Heart left ventricle (tissue), 16 donors: Measurements from ENCODE around the gene PATJ. TPM values are rescaled to one million over a fixed set of nuclear protein-coding genes. Genes with fewer than 3 reads are reported as not detected.
A peak's percentile ranks its signal among the peaks of the same experiment; 100 is the strongest.

ENCODE experiments used
- ATAC-seq, 4 donors: fragments of 200-7000 bp; cut with Tn5 transposase; one replicate each; pipeline ENCODE4 v1.9.1; 2020 to 2022; ENCODE audit warnings: moderate library complexity in 4 of 4, mild to moderate bottlenecking in 3 of 4, moderate number of reproducible peaks in 1 of 4
- DNase-seq, 5 donors: peaks; one replicate each; pipeline ENCODE4 v3.0.0-alpha.2; 2020
- H3K27ac ChIP-seq, 12 donors: fragments of 200-600 bp; sonication (generic) in 4 of 12; one replicate each; pipeline versions ENCODE4 v1.5.0 to v1.8.0; 2016 to 2022; ENCODE audit warnings: mild to moderate bottlenecking in 2 of 12
- H3K27me3 ChIP-seq, 9 donors: fragments of 200-600 bp; sonication (generic) in 2 of 9; one replicate each; pipeline versions ENCODE4 v1.5.1 to v1.8.0; 2016 to 2022; ENCODE audit warnings: mild to moderate bottlenecking in 3 of 9
- H3K36me3 ChIP-seq, 9 donors: fragments of 200-600 bp; sonication (generic) in 2 of 9; one replicate each; pipeline versions ENCODE4 v1.5.0 to v1.8.0; 2018 to 2022; ENCODE audit warnings: mild to moderate bottlenecking in 2 of 9
- H3K4me1 ChIP-seq, 12 donors: fragments of 200-600 bp; sonication (generic) in 4 of 12; one replicate each; pipeline versions ENCODE4 v1.5.0 to v1.8.0; 2016 to 2022; ENCODE audit warnings: mild to moderate bottlenecking in 3 of 12
- H3K4me3 ChIP-seq, 12 donors: fragments of 200-600 bp; sonication (generic) in 4 of 12; one replicate each; pipeline versions ENCODE4 v1.5.0 to v1.8.0; 2017 to 2022; ENCODE audit warnings: mild to moderate bottlenecking in 9 of 12, moderate library complexity in 4 of 12
- H3K9me3 ChIP-seq, 12 donors: fragments of 200-600 bp; sonication (generic) in 4 of 12; one replicate each; pipeline versions ENCODE4 v1.5.0 to v1.8.0; 2016 to 2022; ENCODE audit warnings: mild to moderate bottlenecking in 1 of 12
- POLR2A ChIP-seq, 2 donors: fragments of 450-650 bp; IDR thresholded peaks; one replicate each; pipeline ENCODE4 v1.6.1; 2017; ENCODE audit warnings: antibody characterized with exemption in 2 of 2, mild to moderate bottlenecking in 2 of 2, moderate library complexity in 2 of 2
- WGBS, 4 donors: extraction: QIAGEN DNeasy Blood & Tissue Kit in 2 of 4; methylation state at CpG; one replicate each; pipeline versions ENCODE4 v1.1.5 to v1.1.7; 2013 to 2018; 5-methylcytosine and 5-hydroxymethylcytosine counted together
- intact Hi-C, 10 donors: fragments of 100-400 bp; cut with DNase I; formaldehyde crosslinking; loops; one replicate each; pipeline versions ENCODE4 v1.11.1 to v1.14.2; 2022
- polyA plus RNA-seq, 2 donors: library from polyadenylated mRNA; stranded (reverse); fragments of 200-250 nt; gene quantifications; one replicate each; pipeline ENCODE4 v1.2.3, GENCODE V29; 2013
- total RNA-seq, 9 donors: library from RNA; depleted of rRNA in 2 of 9; stranded (reverse); fragments of >200 nt in 2 of 9; fragmentation: NEBNext Ultra II Directional in 3 of 9; extraction: Animal tissue kit (Norgen Biotek cat#: 25700) in 3 of 9; gene quantifications; one replicate each; pipeline versions ENCODE4 v1.1.0 to v1.2.4, GENCODE V29; 2016 to 2023
- TF ChIP-seq, protein P1 (sequence below), 12 donors: fragments of 200-600 bp; sonication (generic) in 4 of 12; IDR thresholded peaks; one replicate each; pipeline versions ENCODE4 v1.5.0 to v1.8.0; 2018 to 2022; ENCODE audit warnings: antibody characterized with exemption in 12 of 12, mild to moderate bottlenecking in 5 of 12
- donor health status: ischemic (EF 13 %, LVEDD 7.1; RV severe dilation, severe dysfunction).
- donor health status: healthy with polysubstance abuse.
- donor health status: DM: no; HTN: yes; CAD: no.
- donor health status: DM: no; HTN: no; CAD: no.
- donor health status: ischemic (EF 25% LVEDD 6.9; RV normal size, moderate dysfunction).
- donor health status: ischemic (EF 25% LVEDD 5.7; RV mildly dilated, moderate dysfunction).
- donor health status: healthy.
- donor health status: DM: yes; HTN: yes; CAD: no.
- donor health status: ischemic (EF 35%, LVEDD 5.7; RV mildly dilated, moderate dysfunction).
- donor health status: nonischemic (EF 11% LVEDD 7.7; RV severe dilation, severe dysfunction).
- donor health status: DM: yes; HTN: yes; CAD: no.
- donor health status: PGD.
- donor health status: ischemic (EF 29% LVEDD 5.4; RV normal size, mild dysfunction).
- donor health status: nonischemic (EF 23%, LVEDD 6.1; RV moderate dilation, normal function).

Gene PATJ
- total and polyA plus RNA-seq, 11 donors: 6.6 to 190 (median 105) TPM

DNA sequence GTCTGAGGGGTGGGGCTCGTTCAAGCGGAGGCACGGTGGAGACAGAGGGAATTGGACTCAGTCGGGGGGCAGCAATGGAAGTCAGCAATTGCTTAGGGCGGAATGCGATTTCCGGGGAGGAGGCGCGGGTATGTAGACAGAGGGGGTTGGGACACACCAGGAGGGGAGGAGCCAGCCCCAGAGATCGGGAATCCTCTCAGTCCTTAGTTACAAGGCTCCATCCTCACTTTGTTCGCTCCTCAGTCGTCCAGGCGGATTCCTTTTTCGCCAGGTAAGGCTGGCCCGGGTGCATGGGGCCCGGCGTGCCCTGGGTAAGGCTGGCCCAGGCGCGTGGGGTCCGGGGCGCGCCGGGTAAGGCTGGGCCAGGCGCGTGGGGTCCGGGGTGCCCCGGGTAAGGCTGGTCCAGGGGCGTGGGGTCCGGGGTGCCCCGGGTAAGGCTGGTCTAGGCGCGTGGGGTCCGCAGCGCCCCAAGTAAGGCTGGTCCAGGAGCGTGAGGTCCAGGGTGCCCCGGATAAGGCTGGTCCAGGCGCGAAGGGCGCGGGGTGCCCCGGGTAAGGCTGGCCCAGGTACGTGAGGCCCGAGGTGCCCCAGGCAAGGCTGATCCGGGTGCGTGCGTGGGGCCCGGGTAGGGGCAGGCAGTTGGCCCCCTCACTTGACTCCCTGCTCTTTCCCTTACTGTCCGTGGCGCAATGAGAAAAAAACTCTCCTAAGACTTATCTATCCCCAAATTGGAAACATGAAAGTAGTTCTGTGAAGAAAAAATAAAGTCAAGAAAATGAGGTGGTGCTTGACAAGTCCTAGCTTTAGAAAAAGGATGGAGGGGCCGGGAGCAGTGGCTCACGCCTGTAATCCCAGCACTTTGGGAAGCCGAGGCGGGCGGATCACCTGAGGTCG lies 452.6 kb downstream of the PATJ start, which contains the start of gene L1TD1:
TSS of gene L1TD1 (plus strand) at position 199 of the 894 bp plus-strand sequence. CDS start 11,780 bp downstream, outside the sequence.
- 8 to 19% (median 17%) methylated on average over 37 to 55 of the region's 55 CpGs for WGBS, 4 donors
- H3K4me3 ChIP-seq: peak within 1 kb of the TSS in 2 of 12 donors; percentile 17 to 19
- H3K27me3 ChIP-seq: peaks cover 8 to 36% (median 22%) of the 10 kb centered on the region in 9 donors
- H3K4me1 ChIP-seq: peaks cover 0 to 14% (median 0%) of the 10 kb centered on the region in 12 donors
- no peak within 1 kb of the TSS for H3K27ac ChIP-seq
- H3K9me3 ChIP-seq: no peaks in the 10 kb centered on the region
- no peaks in the 10 kb centered on the region for H3K36me3 ChIP-seq
- peak in 1 of 4 donors; percentile 51 for ATAC-seq
- DNase-seq: no peak
- intact Hi-C loops: no loop called here
- TF ChIP-seq POLR2A (IDR thresholded peaks at IDR 0.05): no peak
- TF ChIP-seq, protein P1, sequence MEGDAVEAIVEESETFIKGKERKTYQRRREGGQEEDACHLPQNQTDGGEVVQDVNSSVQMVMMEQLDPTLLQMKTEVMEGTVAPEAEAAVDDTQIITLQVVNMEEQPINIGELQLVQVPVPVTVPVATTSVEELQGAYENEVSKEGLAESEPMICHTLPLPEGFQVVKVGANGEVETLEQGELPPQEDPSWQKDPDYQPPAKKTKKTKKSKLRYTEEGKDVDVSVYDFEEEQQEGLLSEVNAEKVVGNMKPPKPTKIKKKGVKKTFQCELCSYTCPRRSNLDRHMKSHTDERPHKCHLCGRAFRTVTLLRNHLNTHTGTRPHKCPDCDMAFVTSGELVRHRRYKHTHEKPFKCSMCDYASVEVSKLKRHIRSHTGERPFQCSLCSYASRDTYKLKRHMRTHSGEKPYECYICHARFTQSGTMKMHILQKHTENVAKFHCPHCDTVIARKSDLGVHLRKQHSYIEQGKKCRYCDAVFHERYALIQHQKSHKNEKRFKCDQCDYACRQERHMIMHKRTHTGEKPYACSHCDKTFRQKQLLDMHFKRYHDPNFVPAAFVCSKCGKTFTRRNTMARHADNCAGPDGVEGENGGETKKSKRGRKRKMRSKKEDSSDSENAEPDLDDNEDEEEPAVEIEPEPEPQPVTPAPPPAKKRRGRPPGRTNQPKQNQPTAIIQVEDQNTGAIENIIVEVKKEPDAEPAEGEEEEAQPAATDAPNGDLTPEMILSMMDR (IDR thresholded peaks at IDR 0.05): no peak

DNA sequence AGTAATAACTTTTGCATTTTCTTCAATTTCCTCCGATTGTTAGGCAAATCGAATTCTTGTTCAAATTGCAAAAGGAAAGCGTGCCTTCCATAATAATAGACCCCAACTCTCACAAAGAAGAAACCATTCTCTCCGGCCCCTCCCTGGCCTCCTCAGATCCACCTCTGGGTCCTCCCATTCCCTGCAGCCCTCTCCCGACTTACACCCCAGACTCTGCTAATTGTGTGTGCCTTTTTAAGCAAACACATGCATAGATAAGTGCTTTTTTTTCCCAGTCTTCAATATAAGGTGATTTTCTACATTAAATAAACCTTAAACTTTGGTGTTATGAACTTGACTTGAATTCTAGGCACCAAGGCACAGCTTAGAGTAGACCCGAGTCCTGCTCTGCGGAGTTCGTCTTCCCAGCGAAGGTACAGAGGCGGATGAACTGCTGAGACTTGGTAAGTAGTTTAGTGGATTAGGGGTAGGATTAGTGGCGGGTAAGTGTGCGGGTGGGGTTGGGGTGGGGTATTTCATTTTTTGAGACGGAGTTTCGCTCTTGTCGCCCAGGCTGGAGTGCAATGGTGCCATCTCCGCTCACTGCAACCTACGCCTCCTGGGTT lies 453.9 kb downstream of the PATJ start:
- Histone ChIP-seq H3K36me3 (no peaks in the 10 kb centered on the region), H3K4me1 (peaks cover 0 to 14% (median 0%) of the 10 kb centered on the region in 12 donors), H3K27ac (no peak overlapping the region), H3K9me3 (no peaks in the 10 kb centered on the region), H3K4me3 (no peak overlapping the region), H3K27me3 (peaks cover 8 to 36% (median 22%) of the 10 kb centered on the region in 9 donors)
- intact Hi-C loops: no loop called here
- DNase-seq (no peak), ATAC-seq (no peak)
- no peak for TF ChIP-seq POLR2A (IDR thresholded peaks at IDR 0.05)
- TF ChIP-seq, protein P1 (IDR thresholded peaks at IDR 0.05): no peak
- 77 to 84% (median 80%) methylated on average over 17 of the region's 17 CpGs for WGBS, 4 donors

DNA sequence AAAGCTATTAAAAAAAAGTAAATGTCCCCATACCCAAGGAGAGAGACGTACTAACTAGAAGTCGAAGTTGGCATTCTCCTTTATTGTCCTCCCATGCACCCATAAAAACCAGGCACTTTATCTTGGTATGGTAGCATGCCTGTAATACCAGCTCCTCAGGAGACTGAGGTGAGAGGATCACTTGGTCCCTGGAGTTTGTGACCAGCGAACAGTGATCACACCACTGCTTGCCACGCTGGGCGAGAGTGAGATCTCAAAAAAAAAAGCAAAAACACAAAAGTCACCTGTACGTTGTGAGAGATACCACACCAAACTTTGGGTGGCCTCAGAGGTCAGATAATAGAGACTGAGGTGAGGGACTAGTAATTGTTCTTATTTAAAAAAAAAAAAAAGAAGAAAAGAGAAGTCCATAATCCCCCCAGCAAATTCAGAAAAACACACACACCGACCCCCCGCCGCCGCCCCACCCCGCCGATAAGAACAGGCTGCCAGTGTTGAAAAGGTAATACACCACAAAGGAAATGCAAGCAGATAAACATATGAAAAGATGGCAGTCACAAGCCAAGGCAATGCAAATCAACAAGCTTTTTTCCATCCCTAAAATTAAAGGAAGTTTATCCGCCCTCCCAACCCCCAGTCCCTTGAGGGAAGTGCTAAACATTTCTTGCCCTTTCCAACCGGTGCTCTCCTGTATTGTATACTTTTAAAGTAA lies 455.9 kb downstream of the PATJ start:
- WGBS, 4 donors: 30 to 44% (median 39%) methylated on average over 14 of the region's 14 CpGs
- DNase-seq (no peak), ATAC-seq (no peak)

More for the DNA sequence above, 455.9 kb downstream of the PATJ start:
- Histone ChIP-seq H3K9me3 (no peaks in the 10 kb centered on the region), H3K4me3 (no peak overlapping the region), H3K36me3 (no peaks in the 10 kb centered on the region), H3K27me3 (peaks cover 8 to 36% (median 22%) of the 10 kb centered on the region in 9 donors), H3K4me1 (peaks cover 0 to 14% (median 0%) of the 10 kb centered on the region in 12 donors), H3K27ac (no peak overlapping the region)
- TF ChIP-seq, protein P1 (IDR thresholded peaks at IDR 0.05): no peak
- no peak for TF ChIP-seq POLR2A (IDR thresholded peaks at IDR 0.05)
- intact Hi-C loops: no loop called here
